K562 (cell line): Measurements from ENCODE around the gene DCUN1D4. TPM values are rescaled to one million over a fixed set of nuclear protein-coding genes. Genes with fewer than 3 reads are reported as not detected.

ENCODE experiments used
- ESRRA ChIP-seq: fragments of 450-650 bp; IDR thresholded peaks from 2 replicates; pipeline ENCODE4 v1.6.1; 2014; ENCODE audit warnings: low read depth, mild to moderate bottlenecking, moderate library complexity, borderline replicate concordance
- EWSR1 ChIP-seq: fragments of 450-650 bp; IDR thresholded peaks from 2 replicates; pipeline ENCODE4 v1.6.1; 2018; ENCODE audit warnings: borderline replicate concordance, mild to moderate bottlenecking, low read depth, moderate library complexity; ENCODE audit not compliant: partially characterized antibody
- HDAC3 ChIP-seq: fragments of 450-650 bp; IDR thresholded peaks from 2 replicates; pipeline ENCODE4 v1.6.1; 2018; ENCODE audit warnings: borderline replicate concordance, mild to moderate bottlenecking, moderate library complexity; ENCODE audit not compliant: partially characterized antibody
- LEF1 ChIP-seq: fragments of 450-650 bp; IDR thresholded peaks from 2 replicates; pipeline ENCODE4 v1.6.1; 2016; ENCODE audit warnings: mild to moderate bottlenecking
- POLR2B ChIP-seq: fragments of 450-650 bp; IDR thresholded peaks from 2 replicates; pipeline ENCODE4 v1.6.1; 2018; ENCODE audit warnings: low read depth; ENCODE audit not compliant: partially characterized antibody
- POLR2G ChIP-seq: fragments of 200-400 bp; formaldehyde crosslinking; IDR thresholded peaks from 2 replicates; pipeline ENCODE4 v1.6.1; 2017; ENCODE audit warnings: low read depth, mild to moderate bottlenecking, antibody characterized with exemption, low read length, moderate library complexity
- RHOXF2B ChIP-seq: fragments of 250-450 bp; sonication (Bioruptor Pico); conservative IDR thresholded peaks from 2 replicates; pipeline ENCODE4 v1.5.1; 2021
- SFPQ ChIP-seq: fragments of 200-400 bp; formaldehyde crosslinking; IDR thresholded peaks from 2 replicates; pipeline ENCODE4 v1.6.1; 2017; ENCODE audit warnings: mild to moderate bottlenecking, low read depth, low read length, moderate library complexity
- SMARCB1 ChIP-seq: IDR thresholded peaks from 2 replicates; pipeline ENCODE4 v1.6.1; 2011; ENCODE audit warnings: improper control_type of control experiment, low read depth; ENCODE audit not compliant: insufficient read length
- STAG1 ChIP-seq: sonication (generic); formaldehyde crosslinking; IDR thresholded peaks from 2 replicates; pipeline ENCODE4 v1.5.0; 2020; ENCODE audit warnings: missing genetic modification reagents, borderline replicate concordance
- SUPT5H ChIP-seq: fragments of 450-650 bp; IDR thresholded peaks from 2 replicates; pipeline ENCODE4 v1.6.1; 2016
- TCFL5 ChIP-seq: fragments of 250-450 bp; sonication (Bioruptor Pico); conservative IDR thresholded peaks from 2 replicates; pipeline ENCODE4 v1.6.1; 2021; ENCODE audit warnings: mild to moderate bottlenecking, moderate library complexity, matching md5 sums
- TGIF2 ChIP-seq: sonication (generic); formaldehyde crosslinking; IDR thresholded peaks from 2 replicates; pipeline ENCODE4 v1.8.1; 2022; ENCODE audit warnings: mild to moderate bottlenecking, missing genetic modification reagents, moderate library complexity
- TSC22D4 ChIP-seq: fragments of 450-650 bp; IDR thresholded peaks from 2 replicates; pipeline ENCODE4 v1.6.1; 2016; ENCODE audit warnings: missing genetic modification characterization, missing biosample characterization, control low read depth
- USF1 ChIP-seq: sonication (generic); formaldehyde crosslinking; IDR thresholded peaks from 2 replicates; pipeline ENCODE4 v1.9.0; 2022; ENCODE audit warnings: mild to moderate bottlenecking, missing genetic modification reagents
- ZC3H8 ChIP-seq: fragments of 450-650 bp; IDR thresholded peaks from 2 replicates; pipeline ENCODE4 v1.6.1; 2017
- ZEB2 ChIP-seq: fragments of 450-650 bp; IDR thresholded peaks from 2 replicates; pipeline ENCODE4 v1.6.1; 2016
- ZNF121 ChIP-seq: sonication (generic); formaldehyde crosslinking; conservative IDR thresholded peaks from 2 replicates; pipeline ENCODE4 v1.8.0; 2022; ENCODE audit warnings: missing genetic modification reagents
- ZNF217 ChIP-seq: sonication (generic); formaldehyde crosslinking; IDR thresholded peaks from 2 replicates; pipeline ENCODE4 v1.8.0; 2022; ENCODE audit warnings: mild to moderate bottlenecking, missing genetic modification reagents
- ZZZ3 ChIP-seq: fragments of 450-650 bp; IDR thresholded peaks from 2 replicates; pipeline ENCODE4 v1.6.1; 2016; ENCODE audit warnings: antibody characterized with exemption, mild to moderate bottlenecking, moderate library complexity
- polyA plus RNA-seq, 8 experiments: library from polyadenylated mRNA; depleted of rRNA in 4 of 8; stranded (reverse) in 5 of 8; unstranded in 3 of 8; fragments of >200 nt; fragmentation: Nextera tagmentation in 2 of 8; fragmentation: Illumina TruSeq in 1 of 8; extraction: Ambion mirVana in 2 of 8; extraction: Trizol in 1 of 8; gene quantifications; 2 replicates each; pipeline versions ENCODE4 v1.2.1 to v1.2.3, GENCODE V29; 2011 to 2014; ENCODE audit warnings: inconsistent platforms in 1 of 8, missing spikeins in 1 of 8
- total RNA-seq, 7 experiments: library from RNA; depleted of rRNA in 6 of 7; stranded (reverse); fragments of >200 nt in 6 of 7; fragmentation: Illumina TruSeq in 2 of 7; extraction: Trizol in 2 of 7; gene quantifications; 2 replicates each; pipeline versions ENCODE4 v1.2.1 to v1.2.3, GENCODE V29; 2011 to 2021; ENCODE audit warnings: low replicate concordance in 1 of 7
- TF ChIP-seq, protein P1 (sequence below): fragments of 200-800 bp; sonication (Bioruptor generic); IDR thresholded peaks from 2 replicates; pipeline ENCODE4 v1.6.1; 2017; ENCODE audit warnings: missing genetic modification characterization, missing compliant biosample characterization

DCUN1D4 gene
- total and polyA plus RNA-seq, 9 of the 15 experiments (the other 6 are each of a cell fraction or from before 2014, with no cell fraction given) = 15.1 to 73.5 (median 23.0) TPM

DNA sequence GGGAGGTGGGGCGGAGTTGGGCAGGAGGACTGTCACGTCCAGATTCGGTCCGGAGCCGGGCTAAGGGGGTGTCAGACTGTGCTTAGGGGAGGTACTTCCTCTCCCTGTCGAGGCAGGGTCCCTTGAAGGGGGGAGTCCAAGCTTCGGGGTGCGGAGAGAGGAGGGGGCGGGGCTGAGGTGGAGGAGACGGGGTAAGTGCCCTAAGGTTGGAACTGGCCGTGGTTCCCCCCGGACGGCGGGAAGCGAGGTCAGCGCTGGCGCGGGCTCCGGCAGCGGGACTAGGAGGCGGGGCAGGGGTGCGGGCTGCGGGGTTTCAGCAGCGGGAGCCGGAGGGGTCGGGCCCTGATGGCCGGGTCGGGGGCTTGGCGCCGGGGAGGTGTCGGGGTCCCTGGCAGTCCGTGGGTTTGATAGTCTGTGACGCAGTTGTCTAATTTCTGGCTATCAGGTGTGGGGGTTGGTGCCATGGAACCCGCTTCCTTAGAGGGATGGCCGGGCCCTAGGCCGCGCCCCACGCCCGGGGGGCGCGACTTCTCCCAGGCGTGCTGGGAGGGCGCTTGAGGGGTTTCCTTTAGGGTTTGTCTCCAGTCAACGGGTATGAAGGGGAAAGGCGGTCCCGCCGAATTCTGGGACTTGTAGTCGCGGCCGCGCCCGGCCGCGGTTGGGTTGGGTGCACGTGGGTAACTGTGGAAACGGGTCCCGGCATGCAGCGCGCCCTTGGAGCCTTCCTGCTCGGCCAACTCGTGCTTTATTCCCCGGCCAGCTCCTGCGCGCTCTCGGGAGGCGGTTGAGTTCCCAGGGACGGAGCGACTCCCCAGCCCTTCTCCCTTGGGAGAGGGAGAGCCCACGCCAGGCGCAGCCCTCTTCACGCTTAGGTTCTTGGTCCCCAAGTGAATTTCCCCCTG, 1.5 kb downstream of the DCUN1D4 start (continued):
- TF ChIP-seq, protein P1, sequence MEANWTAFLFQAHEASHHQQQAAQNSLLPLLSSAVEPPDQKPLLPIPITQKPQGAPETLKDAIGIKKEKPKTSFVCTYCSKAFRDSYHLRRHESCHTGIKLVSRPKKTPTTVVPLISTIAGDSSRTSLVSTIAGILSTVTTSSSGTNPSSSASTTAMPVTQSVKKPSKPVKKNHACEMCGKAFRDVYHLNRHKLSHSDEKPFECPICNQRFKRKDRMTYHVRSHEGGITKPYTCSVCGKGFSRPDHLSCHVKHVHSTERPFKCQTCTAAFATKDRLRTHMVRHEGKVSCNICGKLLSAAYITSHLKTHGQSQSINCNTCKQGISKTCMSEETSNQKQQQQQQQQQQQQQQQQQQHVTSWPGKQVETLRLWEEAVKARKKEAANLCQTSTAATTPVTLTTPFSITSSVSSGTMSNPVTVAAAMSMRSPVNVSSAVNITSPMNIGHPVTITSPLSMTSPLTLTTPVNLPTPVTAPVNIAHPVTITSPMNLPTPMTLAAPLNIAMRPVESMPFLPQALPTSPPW = peak; percentile 49; the same call in 1 of the 2 replicates
- TF ChIP-seq ZZZ3 (no peak), POLR2B (peak; percentile 15), TCFL5 (CRISPR knock-in tag) (no peak), USF1 (CRISPR knock-in tag) (peak; percentile 79), ESRRA (peak; percentile 32; the same call in 1 of the 2 replicates), LEF1 (no peak), STAG1 (no peak), SUPT5H (peak; percentile 70), HDAC3 (no peak), TSC22D4 (tag) (no peak), RHOXF2B (CRISPR knock-in tag) (no peak), ZNF121 (CRISPR knock-in tag) (no peak), SFPQ (no peak), ZC3H8 (no peak), EWSR1 (no peak), ZNF217 (CRISPR knock-in tag) (no peak), TGIF2 (CRISPR knock-in tag) (0 out of 2 replicates have a peak, but pooled peaks have one; percentile 33), ZEB2 (no peak), POLR2G (peak; percentile 82), SMARCB1 (no peak)
